CD4-positive, alpha-beta T cell treated with Interleukin-15 for 1 hour (primary cell): ENCODE data around the gene PRMT3.
"Not testable (repeated sequence)": the region's sequence is repeated elsewhere in the genome, so short reads cannot be mapped to it uniquely, and the experiment has no call there.

ENCODE experiments used
- DNase-seq: peaks from one replicate; pipeline ENCODE4 v3.0.0-alpha.2; 2020

Gene PRMT3

DNA sequence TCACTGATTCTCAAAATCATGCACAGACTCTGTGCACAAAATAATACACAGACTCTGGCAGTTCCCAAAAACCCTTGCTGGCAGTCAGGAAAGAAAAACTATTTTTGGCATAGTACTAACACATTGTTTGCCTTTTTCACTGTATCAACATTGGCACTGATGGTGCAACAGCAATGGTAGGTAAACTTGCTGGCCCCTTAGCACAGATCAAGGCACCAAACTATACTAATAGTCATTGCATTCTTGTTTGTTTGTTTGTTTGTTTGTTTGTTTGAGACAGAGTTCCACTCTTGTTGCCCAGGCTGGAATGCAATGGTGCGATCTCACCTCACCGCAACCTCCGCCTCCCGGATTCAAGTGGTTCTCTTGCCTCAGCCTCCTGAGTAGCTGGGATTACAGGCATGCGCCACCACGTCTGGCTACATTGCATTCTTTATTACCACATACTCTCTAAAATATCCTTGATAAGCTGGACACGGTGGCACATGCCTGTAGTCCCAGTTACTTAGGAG is 130.9 kb downstream of the PRMT3 start:
- DNase-seq: no peak

DNA sequence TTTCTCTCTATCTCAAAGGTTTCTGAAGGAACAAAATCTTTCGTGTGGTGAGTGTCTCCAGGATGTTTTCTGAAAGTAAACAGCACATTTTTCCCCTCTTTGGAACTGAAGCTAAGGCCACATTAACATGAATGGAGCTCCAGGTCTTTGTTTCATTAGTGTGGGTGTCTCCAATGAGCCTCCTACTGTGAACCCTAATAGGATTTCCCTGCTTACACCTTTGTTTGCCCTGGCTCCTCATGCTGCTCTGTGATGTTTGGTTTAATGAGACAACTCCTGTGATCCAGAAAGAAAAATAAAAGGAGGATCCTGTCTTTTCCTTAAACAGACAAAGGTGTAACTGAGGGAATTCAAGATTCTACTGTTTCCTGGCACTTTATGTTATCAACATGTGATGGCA is 135.0 kb downstream of the PRMT3 start:
- no peak for DNase-seq

- no peak for DNase-seq
Measured at GRCh38 chr11:20529757-20530156, 142.2 kb downstream of the PRMT3 start.

DNA sequence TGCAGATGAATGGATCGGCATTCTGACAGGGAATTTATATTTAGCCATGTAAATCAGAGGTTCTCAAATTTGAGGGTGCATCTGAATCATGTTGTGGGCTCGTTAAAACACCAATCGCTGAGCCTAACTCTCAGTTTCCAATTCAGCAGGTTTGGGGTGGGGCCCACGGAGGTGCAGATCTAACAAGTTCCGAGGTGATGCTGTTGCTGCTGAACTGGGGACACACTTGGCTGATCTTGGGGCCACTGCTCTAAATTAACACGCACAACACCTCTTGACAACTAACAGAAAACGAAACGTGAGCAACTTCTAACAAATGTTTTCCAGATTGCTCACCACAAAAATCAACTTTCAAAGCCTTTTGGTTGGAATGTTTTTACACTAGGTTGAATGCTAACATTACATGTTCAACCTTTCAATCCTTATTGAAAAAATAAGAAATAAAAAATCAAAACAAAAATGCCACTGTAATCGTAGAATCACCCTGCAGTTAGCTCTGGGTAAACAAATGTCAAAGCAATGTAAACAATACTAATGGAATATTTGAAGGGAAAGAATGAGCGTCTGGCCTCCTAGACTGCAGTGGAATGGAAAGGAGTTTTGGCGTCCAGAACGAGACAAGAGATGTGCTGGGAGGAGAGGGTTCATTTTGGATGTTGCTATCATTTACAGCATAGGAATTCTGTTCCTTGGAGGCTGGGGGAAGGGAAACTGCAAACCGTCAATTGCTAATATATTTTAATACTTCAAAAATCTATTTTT is 143.6 kb downstream of the PRMT3 start:
- DNase-seq: no peak

- DNase-seq: no peak
Measured at GRCh38 chr11:20535271-20535881, 147.9 kb downstream of the PRMT3 start.

DNA sequence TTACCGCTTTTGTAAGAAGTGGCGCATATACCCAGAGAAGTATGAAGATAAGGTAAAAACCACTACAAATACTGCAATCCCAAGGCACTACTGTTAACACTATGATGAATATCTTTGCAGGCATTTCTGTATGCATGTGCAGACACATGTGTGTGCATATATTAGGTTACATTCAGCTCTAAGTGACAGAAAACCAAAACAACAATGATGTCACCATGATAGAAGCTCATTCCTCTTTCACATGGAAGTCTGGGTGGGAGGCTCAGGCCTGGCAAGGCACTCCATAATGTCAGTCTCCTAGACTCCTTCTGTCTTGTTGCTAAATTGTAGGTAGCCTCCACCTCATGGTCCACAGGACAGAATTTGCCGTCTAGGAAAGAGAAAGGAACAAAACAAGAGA is 148.8 kb downstream of the PRMT3 start:
- no peak for DNase-seq

DNA sequence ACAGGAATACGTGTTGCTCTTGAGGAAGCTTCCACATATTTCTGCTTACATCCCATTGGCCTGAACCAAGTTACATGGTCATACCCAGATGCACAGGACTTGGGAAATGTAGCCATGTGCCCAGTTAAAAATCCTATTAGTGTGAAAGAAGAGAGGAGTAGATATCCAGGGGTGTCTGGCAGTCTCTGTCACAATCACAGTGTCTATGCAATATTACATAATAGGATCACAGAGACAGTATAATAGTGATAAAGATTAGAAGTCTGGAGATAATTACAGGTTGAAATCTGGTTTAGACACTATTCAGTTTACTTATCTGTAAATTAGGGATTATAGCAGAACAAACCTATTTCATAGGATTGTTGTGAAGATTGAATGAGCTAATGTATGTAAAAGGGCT is 149.3 kb downstream of the PRMT3 start:
- no peak for DNase-seq

DNA sequence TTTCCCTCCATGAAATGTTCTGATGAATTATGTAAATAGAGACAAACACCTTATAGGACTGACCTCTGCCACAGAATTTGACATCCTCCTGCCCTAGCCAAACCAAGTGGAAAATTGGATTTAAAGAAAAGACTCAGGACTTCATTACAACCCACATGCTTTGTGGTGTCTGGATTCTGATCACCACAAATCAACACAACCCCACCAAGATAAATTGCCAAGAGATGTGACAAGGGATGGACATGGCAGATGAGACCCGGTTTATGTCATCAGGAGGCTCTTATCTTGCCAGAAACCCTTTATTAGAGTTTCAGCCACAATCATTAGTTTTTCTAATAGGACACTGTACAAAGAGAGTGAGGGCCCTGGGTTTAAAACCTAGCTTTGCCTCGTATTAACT is 154.0 kb downstream of the PRMT3 start:
- no peak for DNase-seq

- DNase-seq: no peak
Measured at GRCh38 chr11:20544603-20545237, 157.2 kb downstream of the PRMT3 start.

DNA sequence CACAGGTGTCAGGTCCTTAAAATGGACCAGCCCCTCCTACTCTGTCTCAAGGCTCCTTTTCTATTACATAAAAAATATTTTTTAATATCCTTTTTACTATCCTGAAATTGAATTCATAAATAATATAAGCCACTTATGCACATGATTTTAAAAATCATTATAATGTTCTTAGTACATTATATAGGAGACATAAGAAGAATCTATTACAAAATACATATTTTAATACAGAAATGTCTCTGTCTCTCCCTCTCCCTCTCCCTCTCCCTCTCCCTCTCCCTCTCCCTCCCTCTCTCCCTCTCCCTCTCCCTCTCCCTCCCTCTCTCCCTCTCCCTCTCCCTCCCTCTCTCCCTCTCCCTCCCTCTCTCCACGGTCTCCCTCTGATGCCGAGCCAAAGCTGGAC is 159.9 kb downstream of the PRMT3 start:
- DNase-seq: no peak

GRCh38 chr11:20551096-20551495 is 163.6 kb downstream of the PRMT3 start:
- no peak for DNase-seq

DNA sequence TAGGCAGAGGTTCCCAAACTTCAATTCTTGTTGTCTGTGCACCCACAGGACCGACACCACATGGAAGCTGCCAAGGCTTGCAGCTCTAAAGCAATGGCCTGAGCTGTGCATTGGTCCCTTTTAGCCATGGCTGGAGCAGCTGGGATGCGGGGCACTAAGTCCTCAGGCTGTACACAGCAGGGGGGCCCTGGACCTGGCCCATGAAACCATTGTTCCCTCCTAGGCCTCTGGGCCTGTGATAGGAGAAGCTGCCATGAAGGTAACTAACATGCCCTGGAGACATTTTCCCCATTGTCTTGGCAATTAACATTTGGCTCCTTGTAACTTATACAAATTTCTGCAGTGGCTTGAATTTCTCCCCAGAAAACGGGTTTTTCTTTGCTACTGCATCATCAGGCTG is 168.3 kb downstream of the PRMT3 start:
- DNase-seq: no peak

- DNase-seq: not testable (repeated sequence)
Measured at GRCh38 chr11:20556396-20556795, 168.9 kb downstream of the PRMT3 start.

DNA sequence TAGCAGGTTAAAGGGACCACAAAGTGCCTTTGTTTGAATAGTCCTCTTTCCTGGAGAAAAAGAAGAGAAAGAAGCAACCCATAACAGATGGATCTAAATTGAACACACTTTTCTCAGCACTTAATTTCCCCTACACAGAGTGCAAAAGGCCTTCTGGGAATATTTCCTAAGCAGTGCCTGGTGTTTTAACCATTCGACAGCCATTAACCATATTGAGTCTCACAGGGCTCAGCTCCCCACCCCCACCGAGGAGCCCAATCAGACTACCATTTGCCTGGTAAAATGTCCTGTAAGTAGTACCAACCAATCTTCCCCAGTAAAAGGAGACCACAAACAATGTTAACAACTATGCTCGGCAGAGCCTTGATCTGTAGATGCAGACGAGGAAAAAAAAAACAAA is 171.2 kb downstream of the PRMT3 start:
- DNase-seq: no peak
